K562 (cell line): Measurements from ENCODE around the gene ELAC2. TPM values are rescaled to one million over a fixed set of nuclear protein-coding genes. Genes with fewer than 3 reads are reported as not detected.
A peak's percentile ranks its signal among the peaks of the same experiment; 100 is the strongest.

Source experiments
- BACH1 ChIP-seq: fragments of 200-800 bp; sonication (Bioruptor generic); IDR thresholded peaks from 2 replicates; pipeline ENCODE4 v1.6.1; 2016; ENCODE audit warnings: missing genetic modification characterization, missing compliant biosample characterization
- BCL6 ChIP-seq: fragments of 250-450 bp; sonication (Bioruptor Pico); IDR thresholded peaks from 2 replicates; pipeline ENCODE4 v1.4.0; 2020
- BCOR ChIP-seq: fragments of 450-650 bp; IDR thresholded peaks from 2 replicates; pipeline ENCODE4 v1.6.1; 2016
- DACH1 ChIP-seq: fragments of 450-650 bp; IDR thresholded peaks from 2 replicates; pipeline ENCODE4 v1.6.1; 2018; ENCODE audit not compliant: partially characterized antibody
- DPF2 ChIP-seq: fragments of 450-650 bp; IDR thresholded peaks from 2 replicates; pipeline ENCODE4 v1.6.1; 2016
- EP300 ChIP-seq: IDR thresholded peaks from 2 replicates; pipeline ENCODE4 v1.6.1; 2012; ENCODE audit warnings: low read length, improper control_type of control experiment
- ETV6 ChIP-seq, 3 experiments: fragments of 150-350 bp in 1 of 3; sonication (generic) in 1 of 3; formaldehyde crosslinking in 1 of 3; IDR thresholded peaks; 2 replicates each; pipeline versions ENCODE4 v1.6.1 to v1.8.0; 2014 to 2022; ENCODE audit warnings: borderline replicate concordance in 2 of 3, low read depth in 2 of 3, antibody characterized with exemption in 1 of 3, low read length in 1 of 3, mild to moderate bottlenecking in 1 of 3, missing genetic modification reagents in 1 of 3
- FOS ChIP-seq: IDR thresholded peaks from 3 replicates; pipeline ENCODE4 v1.6.1; 2011; ENCODE audit not compliant: insufficient read length; ENCODE audit errors: extremely low read depth
- FOXP1 ChIP-seq: sonication (generic); formaldehyde crosslinking; IDR thresholded peaks from 2 replicates; pipeline ENCODE4 v1.8.0; 2022; ENCODE audit warnings: mild to moderate bottlenecking, missing genetic modification reagents
- JUNB ChIP-seq: fragments of 450-650 bp; formaldehyde crosslinking; conservative IDR thresholded peaks from 2 replicates; pipeline ENCODE4 v1.4.0; 2020; ENCODE audit warnings: mild to moderate bottlenecking
- KAT7 ChIP-seq: sonication (generic); formaldehyde crosslinking; IDR thresholded peaks from 2 replicates; pipeline ENCODE4 v1.8.0; 2022; ENCODE audit warnings: missing genetic modification reagents, mild to moderate bottlenecking, borderline replicate concordance
- MCM3 ChIP-seq: fragments of 450-650 bp; IDR thresholded peaks from 2 replicates; pipeline ENCODE4 v1.6.1; 2016
- RBM17 ChIP-seq: fragments of 200-400 bp; formaldehyde crosslinking; IDR thresholded peaks from 2 replicates; pipeline ENCODE4 v1.6.1; 2017; ENCODE audit warnings: low read depth, mild to moderate bottlenecking, low read length, borderline replicate concordance
- SLC30A9 ChIP-seq: fragments of 250-450 bp; sonication (Bioruptor Pico); IDR thresholded peaks from 2 replicates; pipeline ENCODE4 v1.8.0; 2022; ENCODE audit warnings: mild to moderate bottlenecking, moderate library complexity
- SP2 ChIP-seq: IDR thresholded peaks from 2 replicates; pipeline ENCODE4 v1.6.1; 2011; ENCODE audit warnings: mild to moderate bottlenecking, low read depth, low read length, moderate library complexity; ENCODE audit not compliant: poor library complexity, severe bottlenecking; ENCODE audit errors: extremely low read depth
- STAT5B ChIP-seq: fragments of 250-450 bp; sonication (Bioruptor Pico); IDR thresholded peaks from 2 replicates; pipeline ENCODE4 v1.8.0; 2021; ENCODE audit warnings: mild to moderate bottlenecking, inconsistent platforms
- TCFL5 ChIP-seq: fragments of 250-450 bp; sonication (Bioruptor Pico); conservative IDR thresholded peaks from 2 replicates; pipeline ENCODE4 v1.6.1; 2021; ENCODE audit warnings: mild to moderate bottlenecking, moderate library complexity, matching md5 sums
- TEAD4 ChIP-seq, 2 experiments: sonication (generic) in 1 of 2; formaldehyde crosslinking in 1 of 2; IDR thresholded peaks; 2 replicates each; pipeline versions ENCODE4 v1.6.1 to v1.8.0; 2012 to 2022; ENCODE audit warnings: borderline replicate concordance in 1 of 2, inconsistent platforms in 1 of 2, low read length in 1 of 2, mild to moderate bottlenecking in 1 of 2, missing genetic modification reagents in 1 of 2
- ZNF134 ChIP-seq: fragments of 250-450 bp; sonication (Bioruptor Pico); conservative IDR thresholded peaks from 2 replicates; pipeline ENCODE4 v1.4.0; 2020
- ZNF165 ChIP-seq: fragments of 250-450 bp; sonication (Bioruptor Pico); IDR thresholded peaks from 2 replicates; pipeline ENCODE4 v1.4.0; 2020; ENCODE audit warnings: borderline replicate concordance
- ZNF347 ChIP-seq: fragments of 450-650 bp; formaldehyde crosslinking; IDR thresholded peaks from 2 replicates; pipeline ENCODE4 v1.4.0; 2020; ENCODE audit warnings: low read depth, mild to moderate bottlenecking, moderate library complexity
- ZZZ3 ChIP-seq: fragments of 450-650 bp; IDR thresholded peaks from 2 replicates; pipeline ENCODE4 v1.6.1; 2016; ENCODE audit warnings: antibody characterized with exemption, mild to moderate bottlenecking, moderate library complexity
- polyA plus RNA-seq, 8 experiments: library from polyadenylated mRNA; depleted of rRNA in 4 of 8; stranded (reverse) in 5 of 8; unstranded in 3 of 8; fragments of >200 nt; fragmentation: Nextera tagmentation in 2 of 8; fragmentation: Illumina TruSeq in 1 of 8; extraction: Ambion mirVana in 2 of 8; extraction: Trizol in 1 of 8; gene quantifications; 2 replicates each; pipeline versions ENCODE4 v1.2.1 to v1.2.3, GENCODE V29; 2011 to 2014; ENCODE audit warnings: inconsistent platforms in 1 of 8, missing spikeins in 1 of 8
- total RNA-seq, 7 experiments: library from RNA; depleted of rRNA in 6 of 7; stranded (reverse); fragments of >200 nt in 6 of 7; fragmentation: Illumina TruSeq in 2 of 7; extraction: Trizol in 2 of 7; gene quantifications; 2 replicates each; pipeline versions ENCODE4 v1.2.1 to v1.2.3, GENCODE V29; 2011 to 2021; ENCODE audit warnings: low replicate concordance in 1 of 7
- TF ChIP-seq, protein P1 (sequence below): fragments of 250-450 bp; sonication (Bioruptor Pico); IDR thresholded peaks from 2 replicates; pipeline ENCODE4 v1.8.0; 2021; ENCODE audit warnings: mild to moderate bottlenecking, moderate library complexity
- TF ChIP-seq, protein P2 (sequence below), 2 experiments: fragments of 450-650 bp in 1 of 2; sonication (generic) in 1 of 2; formaldehyde crosslinking; conservative IDR thresholded peaks; 2 replicates each; pipeline versions ENCODE4 v1.4.0 to v1.8.1; 2020 to 2022; ENCODE audit warnings: mild to moderate bottlenecking in 1 of 2, missing genetic modification reagents in 1 of 2
- TF ChIP-seq, protein P3 (sequence below): fragments of 150-350 bp; conservative IDR thresholded peaks from 2 replicates; pipeline ENCODE4 v1.6.1; 2014; ENCODE audit warnings: low read length

Gene ELAC2
- total and polyA plus RNA-seq, 9 of the 15 experiments (the other 6 are each of a cell fraction or from before 2014, with no cell fraction given) = 4.5 to 129 (median 70.6) TPM

DNA sequence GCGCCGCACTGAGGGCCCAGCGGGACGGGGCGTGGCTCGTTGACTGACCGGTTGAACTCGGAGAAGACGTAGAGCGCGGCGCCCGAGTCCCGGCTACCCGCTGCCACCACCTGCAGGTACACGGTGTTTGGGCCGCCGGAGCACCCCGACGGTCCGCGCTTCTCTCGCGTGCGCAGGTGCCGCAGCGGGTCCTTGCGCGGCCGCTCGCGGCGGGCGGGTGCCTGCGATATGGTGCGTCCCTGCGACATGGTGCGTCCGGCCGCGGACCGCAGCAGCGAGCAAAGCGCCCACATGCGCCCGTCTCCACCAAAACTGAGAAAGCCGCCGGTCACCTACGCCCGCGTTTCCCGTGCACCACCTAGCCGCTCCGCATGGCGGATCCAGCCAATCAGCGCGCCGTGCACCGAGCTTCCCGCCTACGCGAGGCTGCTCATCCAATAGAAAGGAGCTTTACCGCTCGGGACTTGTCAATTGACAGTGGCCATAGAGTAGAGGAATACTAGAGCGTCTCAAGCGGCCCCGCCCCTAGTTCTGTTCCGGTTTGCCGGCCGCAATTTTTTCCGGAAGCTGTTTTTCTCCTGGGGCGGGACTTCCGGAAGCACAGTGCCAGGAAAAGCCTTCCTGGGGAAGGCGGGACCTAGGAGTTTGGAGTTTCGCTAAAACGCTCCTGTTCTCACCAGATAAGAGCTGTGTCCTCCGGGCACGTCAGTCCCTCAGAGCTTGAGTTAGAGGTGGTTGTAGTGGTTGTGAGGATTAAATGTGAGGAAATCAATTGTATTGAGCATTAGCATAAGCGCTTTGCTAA, at the start of gene ELAC2 (continued):
- TF ChIP-seq, protein P1, sequence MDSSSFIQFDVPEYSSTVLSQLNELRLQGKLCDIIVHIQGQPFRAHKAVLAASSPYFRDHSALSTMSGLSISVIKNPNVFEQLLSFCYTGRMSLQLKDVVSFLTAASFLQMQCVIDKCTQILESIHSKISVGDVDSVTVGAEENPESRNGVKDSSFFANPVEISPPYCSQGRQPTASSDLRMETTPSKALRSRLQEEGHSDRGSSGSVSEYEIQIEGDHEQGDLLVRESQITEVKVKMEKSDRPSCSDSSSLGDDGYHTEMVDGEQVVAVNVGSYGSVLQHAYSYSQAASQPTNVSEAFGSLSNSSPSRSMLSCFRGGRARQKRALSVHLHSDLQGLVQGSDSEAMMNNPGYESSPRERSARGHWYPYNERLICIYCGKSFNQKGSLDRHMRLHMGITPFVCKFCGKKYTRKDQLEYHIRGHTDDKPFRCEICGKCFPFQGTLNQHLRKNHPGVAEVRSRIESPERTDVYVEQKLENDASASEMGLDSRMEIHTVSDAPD (CRISPR knock-in tag) = no peak
- TF ChIP-seq DPF2 (peak; percentile 87), KAT7 (no peak), STAT5B (CRISPR knock-in tag) (no peak), TCFL5 (no peak), BCL6 (no peak), BCOR (no peak; the same call in 1 of the 2 replicates), JUNB (no peak), ZNF134 (no peak), FOS (peak; percentile 90), ZNF347 (CRISPR knock-in tag) (no peak), TEAD4 (IDR thresholded peaks at IDR 0.05; ENCODE audit: low read length) (peak; percentile 64), TEAD4 (CRISPR knock-in tag; IDR thresholded peaks at IDR 0.05; ENCODE audit: borderline replicate concordance) (no peak), DACH1 (no peak), ETV6 (IDR thresholded peaks at IDR 0.05; ENCODE audit: borderline replicate concordance in 1 of 2, low read depth in 2 of 2, low read length in 1 of 2) (no peak), ETV6 (CRISPR knock-in tag; IDR thresholded peaks at IDR 0.05; ENCODE audit: borderline replicate concordance) (no peak), SLC30A9 (no peak), FOXP1 (CRISPR knock-in tag) (no peak), SP2 (peak; percentile 85), BACH1 (tag) (no peak), MCM3 (no peak), ZNF165 (CRISPR knock-in tag) (no peak), EP300 (peak; percentile 18; the same call in 1 of the 2 replicates), RBM17 (no peak), ZZZ3 (no peak)
- TF ChIP-seq, protein P2, sequence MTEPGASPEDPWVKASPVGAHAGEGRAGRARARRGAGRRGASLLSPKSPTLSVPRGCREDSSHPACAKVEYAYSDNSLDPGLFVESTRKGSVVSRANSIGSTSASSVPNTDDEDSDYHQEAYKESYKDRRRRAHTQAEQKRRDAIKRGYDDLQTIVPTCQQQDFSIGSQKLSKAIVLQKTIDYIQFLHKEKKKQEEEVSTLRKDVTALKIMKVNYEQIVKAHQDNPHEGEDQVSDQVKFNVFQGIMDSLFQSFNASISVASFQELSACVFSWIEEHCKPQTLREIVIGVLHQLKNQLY (CRISPR knock-in tag; conservative IDR thresholded peaks at IDR 0.05) = no peak
- TF ChIP-seq, protein P3, sequence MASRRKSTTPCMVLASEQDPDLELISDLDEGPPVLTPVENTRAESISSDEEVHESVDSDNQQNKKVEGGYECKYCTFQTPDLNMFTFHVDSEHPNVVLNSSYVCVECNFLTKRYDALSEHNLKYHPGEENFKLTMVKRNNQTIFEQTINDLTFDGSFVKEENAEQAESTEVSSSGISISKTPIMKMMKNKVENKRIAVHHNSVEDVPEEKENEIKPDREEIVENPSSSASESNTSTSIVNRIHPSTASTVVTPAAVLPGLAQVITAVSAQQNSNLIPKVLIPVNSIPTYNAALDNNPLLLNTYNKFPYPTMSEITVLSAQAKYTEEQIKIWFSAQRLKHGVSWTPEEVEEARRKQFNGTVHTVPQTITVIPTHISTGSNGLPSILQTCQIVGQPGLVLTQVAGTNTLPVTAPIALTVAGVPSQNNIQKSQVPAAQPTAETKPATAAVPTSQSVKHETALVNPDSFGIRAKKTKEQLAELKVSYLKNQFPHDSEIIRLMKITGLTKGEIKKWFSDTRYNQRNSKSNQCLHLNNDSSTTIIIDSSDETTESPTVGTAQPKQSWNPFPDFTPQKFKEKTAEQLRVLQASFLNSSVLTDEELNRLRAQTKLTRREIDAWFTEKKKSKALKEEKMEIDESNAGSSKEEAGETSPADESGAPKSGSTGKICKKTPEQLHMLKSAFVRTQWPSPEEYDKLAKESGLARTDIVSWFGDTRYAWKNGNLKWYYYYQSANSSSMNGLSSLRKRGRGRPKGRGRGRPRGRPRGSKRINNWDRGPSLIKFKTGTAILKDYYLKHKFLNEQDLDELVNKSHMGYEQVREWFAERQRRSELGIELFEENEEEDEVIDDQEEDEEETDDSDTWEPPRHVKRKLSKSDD = no peak
